K562 (cell line): ENCODE results near the gene NR2F2. TPM values are rescaled to one million over a fixed set of nuclear protein-coding genes. Genes with fewer than 3 reads are reported as not detected.

Experiments
- ATAC-seq: fragments of 200-7000 bp; cut with Tn5 transposase; 3 replicates; pipeline ENCODE4 v1.9.1; 2020; ENCODE audit warnings: moderate library complexity
- BruUV-seq: library from RNA; stranded (reverse); fragments of 400-500 nt; replicated peaks from 2 replicates; lab custom pipeline; 2021; lab: Mats Ljungman, UMichigan
- CTCF ChIA-PET: fragments of 300-600 bp; formaldehyde crosslinking; extraction: SDS; loops from one replicate; lab custom pipeline; 2021; ENCODE audit warnings: low intra/inter-chr PET ratio; lab: Yijun Ruan, JAX
- POLR2A ChIA-PET: fragments of 300-600, 350-650 bp; sonication (Branson Sonifier 250); formaldehyde crosslinking; extraction: SDS; loops from one replicate; lab custom pipeline; 2021; ENCODE audit warnings: antibody characterized with exemption, inconsistent platforms; lab: Yijun Ruan, JAX
- DNase-seq, 4 experiments: peaks; one replicate each; pipeline versions ENCODE4 v3.0.0 to v3.0.0-alpha.2; 2011 to 2018; ENCODE audit warnings: low spot score in 3 of 4, mixed read lengths in 3 of 4; ENCODE audit errors: extremely low read depth in 1 of 4
- FAIRE-seq: peaks from 2 replicates; lab custom pipeline; 2011; peaks lifted over from hg19 to GRCh38; lab: Jason Lieb, UNC
- H2AFZ ChIP-seq: 2 replicates; pipeline ENCODE4 v1.6.0; 2011; ENCODE audit warnings: low read depth, low read length, control low read depth, inconsistent platforms
- H3K27ac ChIP-seq: fragments of 200-600 bp; 3 replicates; pipeline ENCODE4 v1.8.0; 2011; ENCODE audit warnings: low read depth, mild to moderate bottlenecking, control low read depth, inconsistent platforms, low read length, moderate library complexity, mixed read lengths; ENCODE audit errors: extremely low read depth
- H3K27me3 ChIP-seq, 2 experiments: fragments of 300-600 bp in 1 of 2; 2 replicates in 1 of 2; 3 replicates in 1 of 2; pipeline versions ENCODE4 v1.6.0 to v1.8.0; 2011; ENCODE audit warnings: inconsistent platforms in 2 of 2, low read length in 2 of 2, mild to moderate bottlenecking in 1 of 2, mixed read lengths in 1 of 2, moderate library complexity in 1 of 2; ENCODE audit not compliant: control insufficient read depth in 2 of 2, insufficient read depth in 2 of 2
- H3K36me3 ChIP-seq: fragments of 300-600 bp; 3 replicates; pipeline ENCODE4 v1.8.0; 2011; ENCODE audit warnings: mild to moderate bottlenecking, low read length, inconsistent platforms; ENCODE audit not compliant: control insufficient read depth, insufficient read depth
- H3K4me1 ChIP-seq, 2 experiments: fragments of 200-600 bp in 1 of 2; replicated peaks in 1 of 2; 2 replicates in 1 of 2; 3 replicates in 1 of 2; pipeline versions ENCODE4 v1.5.1 to v1.8.0; 2011; ENCODE audit warnings: inconsistent platforms in 2 of 2, low read length in 2 of 2, mild to moderate bottlenecking in 1 of 2, mixed read lengths in 1 of 2, moderate library complexity in 1 of 2; ENCODE audit not compliant: control insufficient read depth in 2 of 2, insufficient read depth in 2 of 2
- H3K4me2 ChIP-seq: 2 replicates; pipeline ENCODE4 v1.6.1; 2011; ENCODE audit warnings: low read length, control low read depth, inconsistent platforms, mixed read lengths; ENCODE audit not compliant: insufficient read depth
- H3K4me3 ChIP-seq: fragments of 200-600 bp; sonication (generic), shearing (Covaris generic); 2 replicates; pipeline ENCODE4 v1.5.1; 2016; ENCODE audit warnings: control low read depth, inconsistent platforms
- H3K79me2 ChIP-seq: fragments of 200-600 bp; 3 replicates; pipeline ENCODE4 v1.8.0; 2011; ENCODE audit warnings: low read length, inconsistent platforms; ENCODE audit not compliant: control insufficient read depth, insufficient read depth
- H3K9ac ChIP-seq, 2 experiments: 2 replicates each; pipeline versions ENCODE4 v1.6.0 to v1.6.1; 2011; ENCODE audit warnings: low read depth in 2 of 2, low read length in 2 of 2, control low read depth in 1 of 2, inconsistent platforms in 1 of 2, mild to moderate bottlenecking in 1 of 2, mixed read lengths in 1 of 2; ENCODE audit not compliant: insufficient read depth in 1 of 2
- H3K9me1 ChIP-seq: one replicate; pipeline ENCODE4 v1.6.0; 2011; ENCODE audit warnings: inconsistent platforms, mild to moderate bottlenecking, low read length, moderate library complexity; ENCODE audit not compliant: control insufficient read depth, insufficient read depth
- H3K9me3 ChIP-seq: replicated peaks from 2 replicates; pipeline ENCODE4 v1.5.1; 2011; ENCODE audit warnings: low read depth, low read length, inconsistent platforms; ENCODE audit not compliant: control insufficient read depth, insufficient read depth
- H4K20me1 ChIP-seq: replicated peaks from 2 replicates; pipeline ENCODE4 v1.6.1; 2011; ENCODE audit warnings: low read length, inconsistent platforms, mixed read lengths; ENCODE audit not compliant: control insufficient read depth, insufficient read depth
- CHD2 ChIP-seq: IDR thresholded peaks from 2 replicates; pipeline ENCODE4 v1.6.1; 2011; ENCODE audit warnings: low read depth, low read length
- DEAF1 ChIP-seq: fragments of 450-650 bp; formaldehyde crosslinking; IDR thresholded peaks from 2 replicates; pipeline ENCODE4 v1.4.0; 2020; ENCODE audit warnings: mild to moderate bottlenecking, moderate library complexity
- ETS1 ChIP-seq: conservative IDR thresholded peaks from 2 replicates; pipeline ENCODE4 v1.6.1; 2011; ENCODE audit warnings: low read depth, mild to moderate bottlenecking, low read length; ENCODE audit not compliant: control insufficient read depth
- HLTF ChIP-seq: fragments of 450-650 bp; IDR thresholded peaks from 2 replicates; pipeline ENCODE4 v1.6.1; 2016
- MED1 ChIP-seq: sonication (generic); formaldehyde crosslinking; IDR thresholded peaks from 2 replicates; pipeline ENCODE4 v1.8.1; 2023; ENCODE audit warnings: missing genetic modification reagents, borderline replicate concordance
- RBM17 ChIP-seq: fragments of 200-400 bp; formaldehyde crosslinking; IDR thresholded peaks from 2 replicates; pipeline ENCODE4 v1.6.1; 2017; ENCODE audit warnings: low read depth, mild to moderate bottlenecking, low read length, borderline replicate concordance
- USF2 ChIP-seq: sonication (generic); formaldehyde crosslinking; IDR thresholded peaks from 2 replicates; pipeline ENCODE4 v1.5.0; 2020; ENCODE audit warnings: missing genetic modification reagents
- ZNF655 ChIP-seq: fragments of 250-450 bp; sonication (Bioruptor Pico); IDR thresholded peaks from 2 replicates; pipeline ENCODE4 v1.5.0; 2021
- ZSCAN29 ChIP-seq: fragments of 450-650 bp; IDR thresholded peaks from 2 replicates; pipeline ENCODE4 v1.6.1; 2017
- WGBS: fragments of 100-300 bp; shearing (Covaris generic); methylation state at CpG from one replicate; pipeline ENCODE4 v1.1.6; 2016; ENCODE audit warnings: low coverage, mixed read lengths; ENCODE audit not compliant: insufficient coverage; ENCODE audit errors: missing lambda C conversion rate; 5-methylcytosine and 5-hydroxymethylcytosine counted together
- in situ Hi-C: fragments of 300-500 bp; cut with MboI; formaldehyde crosslinking; loops from 4 replicates; pipeline ENCODE4 v1.15.0; 2018; ENCODE audit warnings: inconsistent platforms, mixed read lengths
- intact Hi-C: fragments of 100-400 bp; cut with micrococcal nuclease; formaldehyde crosslinking; loops from 2 replicates; pipeline ENCODE4 v1.14.2; 2022
- polyA plus RNA-seq, 8 experiments: library from polyadenylated mRNA; depleted of rRNA in 4 of 8; stranded (reverse) in 5 of 8; unstranded in 3 of 8; fragments of >200 nt; fragmentation: Nextera tagmentation in 2 of 8; fragmentation: Illumina TruSeq in 1 of 8; extraction: Ambion mirVana in 2 of 8; extraction: Trizol in 1 of 8; gene quantifications; 2 replicates each; pipeline versions ENCODE4 v1.2.1 to v1.2.3, GENCODE V29; 2011 to 2014; ENCODE audit warnings: inconsistent platforms in 1 of 8, missing spikeins in 1 of 8
- total RNA-seq, 7 experiments: library from RNA; depleted of rRNA in 6 of 7; stranded (reverse); fragments of >200 nt in 6 of 7; fragmentation: Illumina TruSeq in 2 of 7; extraction: Trizol in 2 of 7; gene quantifications; 2 replicates each; pipeline versions ENCODE4 v1.2.1 to v1.2.3, GENCODE V29; 2011 to 2021; ENCODE audit warnings: low replicate concordance in 1 of 7

The NR2F2 gene
- total and polyA plus RNA-seq, 9 of the 15 experiments (the other 6 are each of a cell fraction or from before 2014, with no cell fraction given), result 6.0 to 51.8 (median 11.1) TPM

GRCh38 chr15:96367311-96368200 is 37.1 kb downstream of the NR2F2 start:
- POLR2A ChIA-PET, result no interaction called here
- no peak overlapping the region for H3K4me2 ChIP-seq
- H3K4me1 ChIP-seq, result peaks cover 0 to 13% of the 10 kb centered on the region in 2 experiments; a peak in 2 of 5 replicates
- no peak for DNase-seq
- H3K27me3 ChIP-seq, result no peaks in the 10 kb centered on the region
- ATAC-seq, result no peak
- in situ Hi-C loops, result no loop called here
- H3K4me3 ChIP-seq, result no peak overlapping the region
- WGBS, result 67% methylated on average over 31 of the region's 31 CpGs
- no TSS peak for BruUV-seq
- H3K36me3 ChIP-seq, result no peaks in the 10 kb centered on the region
- H4K20me1 ChIP-seq, result no peaks in the 10 kb centered on the region
- CTCF ChIA-PET, result no interaction called here
- intact Hi-C loops, result no loop called here
- FAIRE-seq, result no peak
- H3K9me1 ChIP-seq, result peaks cover 3% of the 10 kb centered on the region
- H2AFZ ChIP-seq, result no peak overlapping the region
- H3K9ac ChIP-seq, result no peak overlapping the region
- no peaks in the 10 kb centered on the region for H3K9me3 ChIP-seq
- no peak overlapping the region for H3K27ac ChIP-seq
- TF ChIP-seq ZSCAN29 (no peak), USF2 (CRISPR knock-in tag) (no peak), RBM17 (no peak), MED1 (CRISPR knock-in tag) (no peak), DEAF1 (CRISPR knock-in tag) (no peak), HLTF (no peak), ETS1 (no peak), ZNF655 (CRISPR knock-in tag) (no peak), CHD2 (no peak)
- H3K79me2 ChIP-seq, result no peaks in the 10 kb centered on the region
